SKM-1 (cell line): Measurements from ENCODE around the gene ZBTB7A.
A peak's percentile ranks its signal among the peaks of the same experiment; 100 is the strongest.

ENCODE experiments used
- DNase-seq: peaks from one replicate; lab custom pipeline; 2025; ENCODE audit not compliant: unreplicated experiment; lab: John Stamatoyannopoulos, UW

The ZBTB7A gene

DNA sequence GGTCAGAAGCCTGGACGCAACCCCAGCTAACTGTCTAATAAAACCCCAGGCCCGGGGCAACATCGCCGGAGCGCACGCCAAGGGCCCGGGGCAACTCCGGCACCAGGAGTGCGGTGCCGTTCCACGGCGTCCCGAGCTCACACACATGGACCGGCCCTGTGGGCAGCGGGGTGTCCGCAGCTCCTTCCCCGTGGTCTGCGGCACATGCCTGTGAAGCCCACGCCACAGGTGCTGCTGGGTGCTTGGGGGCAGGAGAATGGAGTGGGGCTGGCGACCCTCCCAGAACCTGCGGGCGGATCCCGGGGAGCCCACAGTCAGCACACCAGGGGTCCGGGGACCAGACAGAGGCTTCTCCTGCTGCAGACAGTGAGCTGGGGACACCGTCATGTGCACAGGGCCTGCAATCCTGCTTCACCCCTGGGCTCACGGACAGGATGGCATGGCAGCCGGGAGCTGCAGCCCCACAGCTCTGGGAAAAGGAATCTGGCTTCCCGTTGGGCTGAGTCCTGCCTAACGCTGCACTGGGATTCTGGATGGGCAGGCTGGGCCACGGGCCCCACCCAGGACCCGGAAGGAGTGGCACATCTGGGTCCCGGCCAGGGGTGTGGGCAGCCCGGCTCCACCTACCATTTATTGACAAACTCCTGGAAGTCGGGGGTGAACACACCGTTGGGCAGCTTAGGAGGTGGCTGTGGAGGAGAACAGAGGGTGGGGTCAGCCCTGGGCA, 28.2 kb upstream of the ZBTB7A start:
- no peak for DNase-seq

DNA sequence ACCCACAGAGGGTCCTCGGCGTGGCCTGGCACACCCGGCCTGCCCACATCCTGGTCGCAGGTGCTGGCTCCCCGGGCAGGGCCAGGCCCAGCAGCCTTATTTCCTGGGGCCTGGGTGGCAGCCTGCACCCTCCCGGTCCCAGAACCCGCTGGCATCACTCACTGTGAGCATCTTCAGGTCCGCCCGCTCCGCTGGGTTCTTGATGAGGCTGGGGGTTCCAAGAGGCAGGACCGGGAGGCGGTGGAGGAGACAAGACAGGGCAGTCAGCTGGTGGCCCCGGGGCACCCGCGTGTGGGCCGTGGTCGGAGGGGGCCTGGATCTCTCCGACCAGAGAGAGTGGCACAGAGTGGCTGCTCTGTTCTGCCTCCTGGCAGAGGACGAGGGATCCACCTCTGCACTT, 27.6 kb upstream of the ZBTB7A start:
- no peak for DNase-seq

DNA sequence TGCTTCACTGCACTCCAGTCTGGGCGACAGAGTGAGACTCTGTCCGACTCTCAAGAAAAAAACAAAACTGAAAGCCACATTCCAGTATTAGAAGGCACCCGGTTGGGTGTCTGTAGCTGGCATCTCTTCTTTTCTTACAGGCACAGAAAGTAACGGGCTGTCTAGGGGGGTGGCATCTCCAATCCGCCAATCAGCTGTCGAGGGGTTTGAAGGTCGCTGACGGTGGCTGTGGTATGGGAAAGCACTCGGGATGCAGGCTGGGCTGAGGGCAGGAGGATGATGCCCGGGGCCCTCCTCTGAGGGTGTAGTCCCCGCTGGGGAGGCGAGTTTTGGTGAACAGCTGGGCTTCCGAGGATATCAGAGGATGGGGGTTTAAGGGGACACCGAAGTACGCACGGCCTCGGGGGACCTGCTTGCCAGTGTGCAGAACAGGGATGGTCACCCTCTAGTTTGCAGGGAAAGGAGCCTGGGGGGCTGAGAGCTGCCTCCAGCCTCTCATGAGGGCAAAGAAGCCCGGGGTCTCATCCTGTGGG, 27.0 kb upstream of the ZBTB7A start:
- DNase-seq: no peak

DNA sequence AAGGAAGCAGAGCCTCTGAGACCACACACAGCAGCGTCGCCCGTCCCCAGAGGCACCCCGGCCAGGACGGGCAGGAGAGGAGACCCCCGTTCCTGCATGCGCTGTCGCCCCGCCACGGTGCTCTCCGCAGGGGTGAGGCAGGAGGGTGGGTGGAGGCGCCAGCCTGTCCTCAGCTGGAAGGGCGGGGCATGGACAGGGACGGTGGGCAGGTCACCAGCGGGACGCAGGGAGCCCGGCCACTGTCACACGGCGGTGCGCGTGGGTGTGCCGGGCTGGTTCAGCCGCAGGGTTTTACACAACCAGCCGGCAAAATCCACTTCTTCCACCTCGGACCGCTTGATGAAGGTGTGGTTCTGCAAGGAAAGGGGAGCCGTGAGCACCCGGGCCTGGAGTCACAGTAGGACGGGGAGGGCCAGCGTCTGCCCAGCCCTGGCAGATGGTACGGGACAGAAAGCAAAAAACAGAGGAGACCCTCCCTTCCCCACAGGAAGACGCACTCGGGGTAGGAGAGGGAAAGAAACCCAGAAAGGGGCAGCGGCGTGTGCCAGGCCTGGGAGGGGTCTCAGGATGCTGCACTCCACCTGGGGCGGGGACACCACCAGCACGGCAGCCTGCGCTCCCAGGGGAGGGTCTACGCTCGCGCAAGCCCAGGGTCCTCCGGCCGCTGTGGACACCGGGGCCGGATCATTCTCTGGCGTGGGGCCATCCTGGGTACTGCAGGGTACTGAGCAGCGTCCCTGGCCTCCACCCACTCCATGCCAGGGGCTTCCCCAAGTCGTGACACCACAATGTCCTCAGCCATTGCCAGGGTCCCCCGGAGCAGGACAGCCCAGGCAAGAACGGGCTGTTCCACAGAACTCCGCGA, 23.9 kb upstream of the ZBTB7A start:
- DNase-seq: no peak

DNA sequence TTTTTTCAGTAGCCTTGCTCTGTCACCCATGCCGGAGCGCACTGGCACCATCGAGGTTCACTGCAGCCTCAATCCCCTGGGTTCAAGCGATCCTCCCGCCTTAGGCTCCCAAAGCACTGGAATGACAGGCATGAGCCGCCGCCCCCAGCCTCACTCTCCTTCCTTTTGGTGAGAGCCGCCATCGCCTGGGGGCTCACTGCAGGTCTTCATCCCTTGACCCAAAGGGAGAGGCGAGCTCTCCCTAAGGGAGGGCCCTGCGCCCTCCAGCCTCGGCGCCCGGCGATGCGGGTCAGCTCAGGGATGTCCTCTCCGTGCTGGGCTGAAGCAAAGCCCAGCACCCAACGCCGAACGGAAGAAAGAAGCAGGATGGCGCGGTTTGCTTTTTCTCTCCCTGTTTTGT, 23.2 kb upstream of the ZBTB7A start:
- no peak for DNase-seq

DNA sequence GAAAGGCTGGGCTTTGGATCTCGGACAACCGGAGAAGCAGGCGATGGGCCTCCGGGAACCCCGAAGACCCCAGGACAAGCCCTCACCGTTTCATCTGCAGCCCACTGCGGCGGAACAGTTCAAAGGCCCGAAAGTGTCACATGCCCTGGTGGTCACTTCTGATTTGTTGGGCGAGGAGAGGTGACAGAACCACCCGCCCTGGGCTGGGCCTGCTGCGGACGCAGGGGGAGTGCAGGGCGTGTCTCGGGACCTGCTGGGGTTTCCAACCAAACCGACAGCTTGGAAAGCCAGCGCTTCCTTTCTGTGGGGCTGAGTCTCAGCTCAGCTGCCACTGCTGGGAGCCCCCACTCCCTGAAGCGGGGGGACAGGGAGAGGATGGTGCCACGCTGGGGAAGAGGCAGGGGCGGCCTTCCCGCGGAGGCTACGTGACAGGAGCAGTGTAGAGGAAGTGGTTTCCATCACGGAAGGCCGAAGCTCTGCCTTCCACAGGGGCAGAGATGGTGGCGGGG, 22.8 kb upstream of the ZBTB7A start:
- DNase-seq: no peak

DNA sequence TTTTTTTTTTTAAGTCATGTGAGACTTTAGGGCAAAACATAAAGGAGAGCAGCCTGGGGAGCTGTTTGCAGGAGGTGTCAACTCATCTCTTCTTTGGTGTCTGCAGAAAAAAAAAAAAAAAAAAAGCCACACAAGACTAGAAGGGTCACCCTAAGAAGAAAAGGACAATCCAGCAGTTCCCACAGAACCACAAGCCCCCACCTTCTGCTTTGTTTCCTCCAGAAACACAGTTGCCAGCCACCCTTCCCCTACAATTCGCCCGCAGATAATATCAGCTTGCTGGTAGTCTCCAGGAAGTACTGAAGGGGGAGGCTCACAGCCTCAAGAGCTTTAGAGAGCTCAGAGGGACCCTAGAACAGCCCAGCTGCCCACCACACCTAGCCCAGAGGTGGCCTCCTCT, 22.3 kb upstream of the ZBTB7A start:
- DNase-seq: no peak

DNA sequence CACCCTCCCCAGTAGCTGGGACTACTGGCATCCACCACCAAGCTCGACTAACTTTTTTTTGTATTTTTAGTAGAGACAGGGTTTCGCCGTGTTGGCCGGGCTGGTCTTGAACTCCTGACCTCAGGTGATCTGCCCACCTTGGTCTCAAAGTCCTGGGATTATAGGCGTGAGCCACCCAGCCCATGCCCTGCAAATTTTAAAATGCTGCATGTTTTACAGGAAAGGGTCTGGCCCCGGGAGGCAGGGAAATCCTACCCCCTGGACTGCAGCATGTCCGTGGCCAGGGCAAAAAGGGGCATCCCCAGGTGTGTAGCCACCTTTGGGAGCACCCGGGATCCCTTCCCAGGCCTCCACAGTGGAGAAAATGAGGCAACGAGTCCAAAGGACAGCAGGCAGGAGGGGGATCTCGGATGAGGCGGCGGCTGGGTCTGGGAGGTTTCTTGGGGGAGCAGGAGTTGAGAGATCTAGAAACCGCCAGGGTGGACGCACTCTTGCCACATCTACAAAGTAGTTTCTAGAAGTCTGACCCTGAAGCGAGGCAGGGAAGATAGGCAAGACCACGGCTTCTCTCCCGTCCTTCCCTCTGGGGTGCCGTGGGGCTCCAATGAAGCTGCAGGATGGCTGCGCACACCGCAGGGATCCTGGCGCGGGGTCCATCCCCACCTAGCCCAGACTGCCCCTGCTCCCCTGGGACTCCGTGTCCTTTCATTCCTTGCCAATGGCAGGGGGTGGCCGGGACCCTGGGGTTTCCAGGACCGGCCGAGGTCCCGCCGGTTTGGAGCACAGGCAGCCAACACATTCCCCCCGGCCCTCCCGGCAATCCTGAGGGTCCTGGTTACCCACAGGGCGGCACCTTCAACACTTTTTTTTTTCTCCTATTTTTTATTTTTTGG, 21.3 kb upstream of the ZBTB7A start:
- DNase-seq: no peak

DNA sequence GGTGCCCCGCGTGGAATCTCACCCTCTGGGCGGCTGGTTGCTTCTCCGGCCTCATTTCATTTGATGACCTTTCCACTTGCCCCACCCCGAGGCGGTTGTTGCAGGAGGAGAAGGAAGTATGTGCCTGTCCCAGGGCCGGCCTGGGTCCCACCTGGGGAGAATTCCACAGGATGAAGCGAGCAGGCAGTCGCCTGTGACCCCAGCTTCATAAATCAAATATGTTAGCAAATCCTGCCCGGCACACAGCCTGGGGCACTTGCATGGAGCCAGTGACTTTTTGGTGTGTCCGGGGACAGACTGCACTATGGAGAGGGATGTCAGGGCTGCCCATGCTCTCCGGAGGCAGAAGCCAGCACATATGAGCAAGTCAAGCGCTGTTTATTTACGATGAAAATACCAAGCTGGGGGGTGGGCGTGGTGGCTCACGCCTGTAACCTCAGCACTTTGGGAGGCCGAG, 19.7 kb upstream of the ZBTB7A start:
- no peak for DNase-seq

DNA sequence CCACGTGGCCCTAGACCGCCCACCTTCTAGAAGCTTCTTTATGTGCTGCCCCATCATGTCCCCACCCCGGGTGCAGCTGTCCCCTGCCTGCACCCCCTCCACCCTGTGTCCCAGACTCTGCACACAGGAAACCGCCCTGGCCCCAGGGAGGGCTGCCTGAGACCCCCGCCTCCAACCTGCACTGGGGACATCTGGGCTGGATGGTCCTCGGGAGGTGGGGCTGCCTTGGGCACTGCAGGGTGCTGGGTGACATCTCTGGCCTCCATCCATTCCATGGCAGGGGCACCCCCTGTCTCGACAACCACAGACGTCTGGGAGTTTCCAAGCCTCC, 17.8 kb upstream of the ZBTB7A start:
- DNase-seq: no peak

DNA sequence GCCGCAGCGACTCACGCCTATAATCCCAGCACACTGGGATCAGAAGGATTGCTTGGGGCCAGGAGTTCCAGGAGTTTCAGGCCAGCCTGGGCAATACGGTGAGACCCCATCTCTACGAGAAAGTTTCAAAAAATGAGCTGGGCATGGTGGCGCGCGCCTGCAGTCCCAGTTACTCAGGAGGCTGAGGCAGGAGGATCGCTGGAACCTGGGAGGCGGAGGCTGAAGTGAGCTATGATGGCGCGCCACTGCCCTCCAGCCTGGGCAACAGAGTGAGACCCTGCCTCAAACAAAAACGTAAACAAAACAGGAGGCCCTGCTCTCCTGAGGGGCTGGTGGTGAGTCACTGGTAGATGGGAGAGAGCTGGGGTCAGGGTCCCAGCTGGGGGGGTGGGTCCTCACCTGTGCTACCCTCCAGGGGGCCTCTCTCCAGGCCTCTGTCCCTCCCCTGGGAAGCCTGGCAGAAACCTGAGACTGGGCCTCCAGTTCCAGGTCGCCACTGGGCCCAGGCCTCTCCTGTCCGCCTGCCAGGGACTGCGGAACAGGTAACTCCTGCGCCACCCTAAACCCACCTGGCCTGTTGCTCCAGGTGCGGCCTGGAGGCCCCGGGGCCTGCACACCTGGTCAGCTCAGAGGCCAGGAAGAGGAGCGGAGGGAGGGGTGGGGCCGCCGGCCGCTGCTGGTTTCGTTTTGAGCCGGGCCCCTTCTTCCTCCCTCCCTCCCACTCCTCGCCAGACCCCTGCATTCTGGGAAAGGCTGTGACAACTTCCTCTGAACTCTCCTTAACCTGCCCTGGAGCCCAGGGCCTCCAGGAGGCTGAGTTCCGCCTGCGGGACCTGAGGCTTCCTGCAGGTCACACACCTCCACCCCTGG, 17.2 kb upstream of the ZBTB7A start:
- peak; percentile 44 for DNase-seq

DNA sequence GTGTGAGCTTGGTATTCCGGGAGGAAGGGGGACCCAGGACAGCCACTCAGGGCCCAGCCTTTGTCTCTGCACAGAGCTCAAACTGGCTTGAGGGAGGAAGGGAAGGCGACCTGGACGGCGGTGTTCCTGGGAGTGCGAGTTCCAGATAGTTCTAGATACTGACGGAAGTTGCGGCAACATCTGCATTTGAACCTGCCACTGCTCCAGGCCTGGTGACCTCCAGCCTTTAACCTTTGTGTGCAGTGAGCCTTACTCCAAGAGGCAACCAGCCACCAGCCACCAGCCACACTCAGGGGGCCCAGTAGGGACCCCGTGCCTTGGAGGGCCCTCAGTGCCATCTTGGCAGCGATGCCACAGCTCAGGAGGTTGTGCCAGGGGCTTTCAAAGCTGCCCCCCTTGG, 15.5 kb upstream of the ZBTB7A start:
- no peak for DNase-seq

DNA sequence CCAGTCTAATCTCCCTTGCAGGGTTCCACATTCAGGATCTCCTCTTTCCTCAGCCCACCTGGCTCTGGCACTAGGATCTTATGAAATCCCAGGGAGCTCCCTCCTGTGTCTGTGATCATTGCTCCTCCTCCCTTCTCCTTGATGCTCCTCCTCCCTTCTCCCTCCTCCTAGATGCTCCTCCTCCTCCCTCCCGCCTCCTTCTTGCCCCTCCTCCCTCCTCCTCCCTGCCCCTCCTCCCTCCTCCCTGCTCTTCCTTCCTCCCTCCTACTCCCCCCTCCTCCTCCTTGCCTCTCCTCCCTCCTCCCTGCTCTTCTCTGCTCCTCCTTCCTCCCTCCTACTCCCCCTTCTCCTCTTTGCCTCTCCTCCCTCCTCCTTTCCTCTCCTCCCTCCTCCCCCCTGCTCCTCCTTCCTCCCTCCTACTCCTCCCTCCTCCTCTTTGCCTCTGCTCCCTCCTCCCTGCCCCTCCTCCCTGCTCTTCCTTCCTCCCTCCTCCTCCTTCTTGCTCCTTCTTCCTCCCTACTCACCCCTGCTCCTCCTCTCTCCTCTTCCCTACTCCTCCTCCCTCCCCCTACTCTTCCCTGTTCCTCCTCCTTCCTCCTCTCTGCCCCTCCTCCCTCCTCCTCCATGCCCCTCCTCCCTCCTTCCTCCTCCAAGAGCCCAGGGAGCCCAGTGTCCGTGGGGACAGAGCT, 14.9 kb upstream of the ZBTB7A start:
- no peak for DNase-seq

DNA sequence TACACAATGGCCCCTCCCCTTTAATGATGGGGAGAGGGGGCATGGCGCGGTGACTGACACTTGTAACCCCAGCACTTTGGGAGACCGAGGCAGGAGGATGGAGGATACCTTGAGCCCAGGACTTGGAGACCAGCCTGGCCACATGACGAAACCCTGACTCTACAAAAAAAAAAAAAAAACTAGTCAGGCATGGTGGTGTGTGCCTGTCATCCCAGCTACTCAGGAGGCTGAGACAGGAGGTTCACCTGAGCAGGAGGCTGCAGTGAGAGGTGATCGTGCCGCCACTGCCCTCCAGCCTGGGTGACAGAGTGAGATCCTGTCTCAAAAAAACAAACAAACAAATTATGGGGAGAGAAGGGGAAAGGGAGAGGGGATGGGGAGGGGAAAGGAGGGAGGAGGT, 13.8 kb upstream of the ZBTB7A start:
- DNase-seq: no peak

DNA sequence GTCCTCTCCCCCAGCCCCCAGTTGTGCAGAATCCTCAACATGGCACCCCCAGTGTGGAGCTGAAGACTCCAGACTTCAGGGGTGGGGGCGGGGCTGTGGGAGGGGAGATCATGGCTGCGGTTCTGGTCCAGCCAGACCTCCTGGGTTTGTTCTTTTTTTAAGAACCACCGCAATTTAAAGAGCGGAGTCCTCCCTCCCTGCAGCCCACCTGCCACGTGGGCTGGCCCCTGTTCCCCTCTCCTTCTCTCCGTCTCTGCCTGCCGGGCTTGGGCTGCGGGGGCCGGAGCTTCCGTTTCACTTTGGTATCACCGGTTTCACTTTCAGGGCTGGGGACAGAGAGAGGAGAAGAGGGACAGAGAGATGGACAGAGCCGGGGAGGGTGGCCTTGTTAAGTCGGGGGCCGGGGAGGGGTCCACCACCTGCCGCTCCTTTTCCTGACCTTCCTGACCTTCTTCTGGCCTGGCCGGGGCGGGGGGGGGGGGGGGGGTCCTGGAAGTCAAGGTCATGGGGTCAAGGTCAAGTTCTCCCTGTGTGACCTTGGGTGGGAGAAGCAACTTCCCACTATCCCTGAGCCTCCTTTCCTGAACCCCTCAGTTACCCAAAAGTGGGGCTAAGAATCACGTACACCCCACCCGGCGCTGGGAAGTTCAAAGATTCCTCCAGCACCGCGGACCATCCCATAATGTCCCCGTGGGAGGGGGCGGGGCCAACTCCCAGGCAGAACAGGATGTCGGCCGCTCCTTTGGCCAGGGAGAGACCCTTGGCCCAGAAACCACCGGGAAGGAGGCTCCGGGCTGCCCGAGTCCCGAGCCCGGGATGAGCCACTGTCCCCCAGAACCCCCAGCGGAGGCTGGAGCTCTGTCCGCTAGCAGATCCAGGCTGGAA, 11.3 kb upstream of the ZBTB7A start:
- no peak for DNase-seq

DNA sequence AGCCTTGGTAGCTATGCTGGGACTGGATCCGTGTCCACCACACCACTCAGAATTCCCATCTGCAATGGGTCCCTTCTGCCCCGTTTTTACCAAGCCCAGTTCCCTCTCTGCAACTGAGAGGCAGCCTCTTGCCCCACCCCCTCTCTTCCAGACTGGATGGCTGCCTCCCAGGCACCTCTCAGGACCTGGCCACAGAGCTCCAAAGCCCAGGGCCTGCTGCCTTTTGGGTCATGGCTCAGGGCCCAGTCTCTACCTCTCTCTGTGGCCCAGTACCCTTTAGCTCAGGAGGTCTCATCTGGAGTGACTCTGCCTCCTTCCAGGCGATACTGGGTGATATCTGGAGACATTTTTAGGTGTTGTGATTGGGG, 10.3 kb upstream of the ZBTB7A start:
- no peak for DNase-seq

DNA sequence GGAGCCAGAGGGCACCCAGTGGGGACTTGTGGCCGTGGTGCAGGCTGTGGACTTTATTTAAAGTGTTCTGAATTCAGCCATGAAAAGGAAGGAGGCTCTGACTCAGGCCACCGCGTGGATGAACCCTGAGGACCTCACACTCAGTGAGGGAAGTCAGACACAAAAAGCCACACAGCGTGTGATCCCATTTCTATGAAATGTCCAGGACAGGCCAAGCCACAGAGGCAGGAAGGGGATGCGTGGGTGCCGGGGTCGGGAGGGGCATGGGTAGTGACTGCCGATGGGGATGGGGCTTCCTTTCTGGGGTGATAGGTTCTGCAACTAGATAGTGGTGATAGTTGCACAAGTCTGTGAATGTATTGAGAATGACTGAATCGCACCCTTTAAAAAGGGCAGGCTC, 8.7 kb upstream of the ZBTB7A start:
- DNase-seq: no peak

DNA sequence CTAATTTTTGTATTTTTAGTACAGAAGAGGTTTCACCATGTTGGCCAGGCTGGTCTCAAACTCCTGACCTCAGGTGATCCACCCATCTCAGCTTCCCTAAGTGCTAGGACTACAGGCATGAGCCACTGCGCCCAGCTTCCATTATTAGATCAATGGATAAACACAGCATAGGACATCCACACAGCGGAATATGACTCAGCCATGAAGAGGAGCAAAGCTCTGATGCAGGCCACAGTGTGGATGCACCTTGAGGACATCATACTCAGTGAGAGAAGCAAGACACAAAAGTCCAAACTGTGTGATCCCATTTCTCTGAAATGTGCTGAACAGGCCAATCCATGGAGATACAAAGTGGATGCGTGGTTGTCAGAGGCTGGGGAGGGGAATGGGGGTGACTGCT, 4.9 kb upstream of the ZBTB7A start:
- no peak for DNase-seq
